HEK293 (cell line): ENCODE results near the gene SPAAR.

Experiments
- BCL11A ChIP-seq: fragments of 450-650 bp; formaldehyde crosslinking; IDR thresholded peaks from 2 replicates; pipeline ENCODE4 v1.5.1; 2016; ENCODE audit warnings: low read depth, missing biosample characterization, missing genetic modification characterization
- BCL11B ChIP-seq: fragments of 450-650 bp; formaldehyde crosslinking; IDR thresholded peaks from 2 replicates; pipeline ENCODE4 v1.5.1; 2016; ENCODE audit warnings: low read depth, missing biosample characterization, missing genetic modification characterization
- EGR2 ChIP-seq: fragments of 450-650 bp; formaldehyde crosslinking; IDR thresholded peaks from 2 replicates; pipeline ENCODE4 v1.5.1; 2016; ENCODE audit warnings: low read depth, missing biosample characterization, missing genetic modification characterization
- KLF7 ChIP-seq: fragments of 450-650 bp; formaldehyde crosslinking; IDR thresholded peaks from 2 replicates; pipeline ENCODE4 v1.5.1; 2016; ENCODE audit warnings: missing biosample characterization, missing genetic modification characterization, borderline replicate concordance
- OSR2 ChIP-seq: fragments of 450-650 bp; formaldehyde crosslinking; IDR thresholded peaks from 2 replicates; pipeline ENCODE4 v1.5.1; 2016; ENCODE audit warnings: missing biosample characterization, missing genetic modification characterization
- PBX3 ChIP-seq: sonication (generic); formaldehyde crosslinking; IDR thresholded peaks from 2 replicates; pipeline ENCODE4 v1.8.1; 2022; ENCODE audit warnings: mild to moderate bottlenecking, moderate library complexity, missing genetic modification reagents
- PRDM1 ChIP-seq: fragments of 450-650 bp; formaldehyde crosslinking; IDR thresholded peaks from 2 replicates; pipeline ENCODE4; 2016; ENCODE audit warnings: missing biosample characterization, missing genetic modification characterization
- SP7 ChIP-seq: fragments of 450-650 bp; formaldehyde crosslinking; IDR thresholded peaks from 2 replicates; pipeline ENCODE4 v1.5.1; 2016; ENCODE audit warnings: missing biosample characterization, missing genetic modification characterization
- ZFP3 ChIP-seq: fragments of 450-650 bp; formaldehyde crosslinking; IDR thresholded peaks from 2 replicates; pipeline ENCODE4 v1.5.1; 2016; ENCODE audit warnings: low read depth, missing biosample characterization, missing genetic modification characterization
- ZFP37 ChIP-seq: fragments of 450-650 bp; formaldehyde crosslinking; IDR thresholded peaks from 2 replicates; pipeline ENCODE4 v1.5.1; 2016; ENCODE audit warnings: missing biosample characterization, missing genetic modification characterization
- ZNF114 ChIP-seq: fragments of 450-650 bp; formaldehyde crosslinking; IDR thresholded peaks from 2 replicates; pipeline ENCODE4 v1.5.0; 2017; ENCODE audit warnings: missing biosample characterization, missing genetic modification characterization
- ZNF223 ChIP-seq: fragments of 450-650 bp; formaldehyde crosslinking; IDR thresholded peaks from 2 replicates; pipeline ENCODE4 v1.5.1; 2016; ENCODE audit warnings: missing biosample characterization, missing genetic modification characterization
- ZNF239 ChIP-seq: fragments of 450-650 bp; formaldehyde crosslinking; IDR thresholded peaks from 2 replicates; pipeline ENCODE4 v1.5.1; 2016; ENCODE audit warnings: missing biosample characterization, missing genetic modification characterization
- ZNF266 ChIP-seq: fragments of 450-650 bp; formaldehyde crosslinking; IDR thresholded peaks from 2 replicates; pipeline ENCODE4 v1.5.1; 2016; ENCODE audit warnings: missing biosample characterization, missing genetic modification characterization, low read depth
- ZNF366 ChIP-seq: fragments of 450-650 bp; formaldehyde crosslinking; conservative IDR thresholded peaks from 2 replicates; pipeline ENCODE4 v1.5.1; 2016; ENCODE audit warnings: missing biosample characterization, missing genetic modification characterization
- ZNF37A ChIP-seq: fragments of 450-650 bp; IDR thresholded peaks from 2 replicates; pipeline ENCODE4 v1.5.1; 2018; ENCODE audit warnings: missing biosample characterization, missing genetic modification characterization
- ZNF423 ChIP-seq: fragments of 450-650 bp; formaldehyde crosslinking; IDR thresholded peaks from 2 replicates; pipeline ENCODE4 v1.5.1; 2016; ENCODE audit warnings: missing biosample characterization, missing genetic modification characterization
- ZNF433 ChIP-seq: fragments of 450-650 bp; formaldehyde crosslinking; IDR thresholded peaks from 2 replicates; pipeline ENCODE4 v1.5.1; 2016; ENCODE audit warnings: missing biosample characterization, missing genetic modification characterization, low read depth
- ZNF48 ChIP-seq: fragments of 450-650 bp; formaldehyde crosslinking; IDR thresholded peaks from 2 replicates; pipeline ENCODE4 v1.5.1; 2016; ENCODE audit warnings: missing biosample characterization, missing genetic modification characterization
- ZNF501 ChIP-seq: fragments of 450-650 bp; formaldehyde crosslinking; IDR thresholded peaks from 2 replicates; pipeline ENCODE4 v1.5.1; 2016; ENCODE audit warnings: missing biosample characterization, missing genetic modification characterization
- ZNF510 ChIP-seq: fragments of 450-650 bp; formaldehyde crosslinking; IDR thresholded peaks from 2 replicates; pipeline ENCODE4 v1.5.1; 2018; ENCODE audit warnings: mild to moderate bottlenecking, missing genetic modification characterization, missing biosample characterization; ENCODE audit not compliant: insufficient replicate concordance
- ZNF514 ChIP-seq: fragments of 450-650 bp; formaldehyde crosslinking; IDR thresholded peaks from 2 replicates; pipeline ENCODE4 v1.5.1; 2016; ENCODE audit warnings: missing biosample characterization, missing genetic modification characterization
- ZNF518A ChIP-seq: fragments of 450-650 bp; formaldehyde crosslinking; conservative IDR thresholded peaks from 2 replicates; pipeline ENCODE4 v1.5.1; 2016; ENCODE audit warnings: low read depth, missing biosample characterization, missing genetic modification characterization
- ZNF555 ChIP-seq: fragments of 450-650 bp; formaldehyde crosslinking; conservative IDR thresholded peaks from 2 replicates; pipeline ENCODE4 v1.5.1; 2017; ENCODE audit warnings: missing biosample characterization, mild to moderate bottlenecking, missing genetic modification characterization, inconsistent platforms
- ZNF561 ChIP-seq: fragments of 450-650 bp; IDR thresholded peaks from 2 replicates; pipeline ENCODE4 v1.5.1; 2018; ENCODE audit warnings: missing biosample characterization, missing genetic modification characterization, borderline replicate concordance
- ZNF596 ChIP-seq: fragments of 450-650 bp; IDR thresholded peaks from 2 replicates; pipeline ENCODE4 v1.5.0; 2018; ENCODE audit warnings: missing biosample characterization, mild to moderate bottlenecking, missing genetic modification characterization, moderate library complexity
- ZNF624 ChIP-seq: fragments of 450-650 bp; formaldehyde crosslinking; IDR thresholded peaks from 2 replicates; pipeline ENCODE4 v1.5.1; 2017; ENCODE audit warnings: missing biosample characterization, missing genetic modification characterization
- ZNF654 ChIP-seq: fragments of 450-650 bp; formaldehyde crosslinking; IDR thresholded peaks from 2 replicates; pipeline ENCODE4 v1.5.1; 2016; ENCODE audit warnings: low read depth, missing biosample characterization, missing genetic modification characterization
- ZNF660 ChIP-seq: fragments of 450-650 bp; IDR thresholded peaks from 2 replicates; pipeline ENCODE4 v1.5.1; 2018; ENCODE audit warnings: missing biosample characterization, mild to moderate bottlenecking, missing genetic modification characterization
- ZNF768 ChIP-seq: fragments of 450-650 bp; formaldehyde crosslinking; IDR thresholded peaks from 2 replicates; pipeline ENCODE4 v1.5.1; 2018; ENCODE audit warnings: missing biosample characterization, mild to moderate bottlenecking, missing genetic modification characterization
- ZSCAN23 ChIP-seq: fragments of 450-650 bp; formaldehyde crosslinking; IDR thresholded peaks from 2 replicates; pipeline ENCODE4 v1.5.1; 2016; ENCODE audit warnings: missing biosample characterization, missing genetic modification characterization
- TF ChIP-seq, protein P1 (sequence below): fragments of 450-650 bp; formaldehyde crosslinking; IDR thresholded peaks from 2 replicates; pipeline ENCODE4 v1.5.1; 2016; ENCODE audit warnings: missing biosample characterization, missing genetic modification characterization, low read depth
- TF ChIP-seq, protein P2 (sequence below): fragments of 450-650 bp; formaldehyde crosslinking; IDR thresholded peaks from 2 replicates; pipeline ENCODE4 v1.5.1; 2016; ENCODE audit warnings: missing biosample characterization, missing genetic modification characterization, borderline replicate concordance

SPAAR gene

GRCh38 chr9:35945341-35946018, 36.2 kb downstream of the SPAAR start (continued):
- peak; percentile 98 for TF ChIP-seq ZNF518A (tag by site-specific recombination)
- no peak for TF ChIP-seq BCL11A (tag by site-specific recombination)
- TF ChIP-seq, protein P1, sequence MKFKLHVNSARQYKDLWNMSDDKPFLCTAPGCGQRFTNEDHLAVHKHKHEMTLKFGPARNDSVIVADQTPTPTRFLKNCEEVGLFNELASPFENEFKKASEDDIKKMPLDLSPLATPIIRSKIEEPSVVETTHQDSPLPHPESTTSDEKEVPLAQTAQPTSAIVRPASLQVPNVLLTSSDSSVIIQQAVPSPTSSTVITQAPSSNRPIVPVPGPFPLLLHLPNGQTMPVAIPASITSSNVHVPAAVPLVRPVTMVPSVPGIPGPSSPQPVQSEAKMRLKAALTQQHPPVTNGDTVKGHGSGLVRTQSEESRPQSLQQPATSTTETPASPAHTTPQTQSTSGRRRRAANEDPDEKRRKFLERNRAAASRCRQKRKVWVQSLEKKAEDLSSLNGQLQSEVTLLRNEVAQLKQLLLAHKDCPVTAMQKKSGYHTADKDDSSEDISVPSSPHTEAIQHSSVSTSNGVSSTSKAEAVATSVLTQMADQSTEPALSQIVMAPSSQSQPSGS (tag by site-specific recombination): no peak
- no peak for TF ChIP-seq ZNF514
- TF ChIP-seq BCL11B: no peak
- no peak for TF ChIP-seq EGR2
- no peak for TF ChIP-seq ZNF239
- no peak for TF ChIP-seq ZNF501 (tag by site-specific recombination)
- TF ChIP-seq ZNF423 (tag by site-specific recombination): no peak
- TF ChIP-seq ZNF624 (tag by site-specific recombination): no peak
- TF ChIP-seq ZFP37 (tag by site-specific recombination): no peak
- TF ChIP-seq, protein P2, sequence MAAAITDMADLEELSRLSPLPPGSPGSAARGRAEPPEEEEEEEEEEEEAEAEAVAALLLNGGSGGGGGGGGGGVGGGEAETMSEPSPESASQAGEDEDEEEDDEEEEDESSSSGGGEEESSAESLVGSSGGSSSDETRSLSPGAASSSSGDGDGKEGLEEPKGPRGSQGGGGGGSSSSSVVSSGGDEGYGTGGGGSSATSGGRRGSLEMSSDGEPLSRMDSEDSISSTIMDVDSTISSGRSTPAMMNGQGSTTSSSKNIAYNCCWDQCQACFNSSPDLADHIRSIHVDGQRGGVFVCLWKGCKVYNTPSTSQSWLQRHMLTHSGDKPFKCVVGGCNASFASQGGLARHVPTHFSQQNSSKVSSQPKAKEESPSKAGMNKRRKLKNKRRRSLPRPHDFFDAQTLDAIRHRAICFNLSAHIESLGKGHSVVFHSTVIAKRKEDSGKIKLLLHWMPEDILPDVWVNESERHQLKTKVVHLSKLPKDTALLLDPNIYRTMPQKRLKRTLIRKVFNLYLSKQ (tag by site-specific recombination): no peak
- no peak for TF ChIP-seq ZNF433 (tag by site-specific recombination)
- peak; percentile 29; the same call in 1 of the 2 replicates for TF ChIP-seq ZNF654
- TF ChIP-seq ZNF596 (tag by site-specific recombination): peak; percentile 66; the same call in 1 of the 2 replicates
- no peak for TF ChIP-seq PRDM1 (tag by site-specific recombination)
- TF ChIP-seq ZNF366 (tag by site-specific recombination): peak; percentile 90
- TF ChIP-seq ZNF223 (tag by site-specific recombination): no peak
- TF ChIP-seq PBX3 (CRISPR knock-in tag): no peak
- TF ChIP-seq ZNF266 (tag by site-specific recombination): no peak
- TF ChIP-seq KLF7 (tag by site-specific recombination): no peak
- no peak for TF ChIP-seq ZNF561 (tag by site-specific recombination)
- no peak for TF ChIP-seq ZFP3
- no peak for TF ChIP-seq ZNF510 (tag by site-specific recombination)
- TF ChIP-seq ZNF48 (tag by site-specific recombination): no peak
- TF ChIP-seq ZNF768 (tag by site-specific recombination): no peak
- peak; percentile 67; the same call in 1 of the 2 replicates for TF ChIP-seq ZNF660
- TF ChIP-seq SP7 (tag by site-specific recombination): 0 out of 2 replicates have a peak, but pooled peaks have one; percentile 22
- 0 out of 2 replicates have a peak, but pooled peaks have one; percentile 26 for TF ChIP-seq OSR2 (tag by site-specific recombination)
- no peak for TF ChIP-seq ZSCAN23 (tag by site-specific recombination)
- TF ChIP-seq ZNF114 (tag by site-specific recombination): no peak
- TF ChIP-seq ZNF37A (tag by site-specific recombination): no peak
- TF ChIP-seq ZNF555 (tag by site-specific recombination): no peak
